GM18951 (cell line): ENCODE data around the gene PTPRA.

ENCODE experiments used
- POLR2A ChIP-seq: IDR thresholded peaks from 4 replicates; pipeline ENCODE4 v1.6.1; 2011; ENCODE audit warnings: mild to moderate bottlenecking; ENCODE audit not compliant: insufficient read length, insufficient read depth; ENCODE audit errors: extremely low read depth
- in situ Hi-C: fragments of 300-500 bp; cut with MboI; formaldehyde crosslinking; loops from one replicate; pipeline ENCODE4 v1.12.0; 2022; ENCODE audit warnings: low sequenced_read_pairs, mixed read lengths, inconsistent platforms; ENCODE audit not compliant: unreplicated experiment

Gene PTPRA

GRCh38 chr20:2907519-2907918 is 34.2 kb downstream of the PTPRA start:
- in situ Hi-C loops: no loop called here
- no peak for TF ChIP-seq POLR2A

GRCh38 chr20:2909953-2910352 is 36.7 kb downstream of the PTPRA start:
- in situ Hi-C loops: no loop called here
- TF ChIP-seq POLR2A: no peak

- TF ChIP-seq POLR2A: no peak
- in situ Hi-C loops: no loop called here
Observed at GRCh38 chr20:2911200-2911599, 37.9 kb downstream of the PTPRA start.

GRCh38 chr20:2914160-2914559 is 40.9 kb downstream of the PTPRA start:
- no peak for TF ChIP-seq POLR2A
- in situ Hi-C loops: no loop called here

- TF ChIP-seq POLR2A: no peak
- in situ Hi-C loops: no loop called here
Observed at GRCh38 chr20:2917266-2917665, 44.0 kb downstream of the PTPRA start.

GRCh38 chr20:2918096-2919049 is 45.1 kb downstream of the PTPRA start:
- no peak for TF ChIP-seq POLR2A
- in situ Hi-C loops: no loop called here

GRCh38 chr20:2919518-2920245 is 46.4 kb downstream of the PTPRA start:
- in situ Hi-C loops: no loop called here
- no peak for TF ChIP-seq POLR2A

- in situ Hi-C loops: no loop called here
Observed at GRCh38 chr20:2920473-2920872, 47.2 kb downstream of the PTPRA start.

GRCh38 chr20:2921506-2921905 is 48.2 kb downstream of the PTPRA start:
- in situ Hi-C loops: no loop called here
- no peak for TF ChIP-seq POLR2A

More at GRCh38 chr20:2920473-2920872, 47.2 kb downstream of the PTPRA start:
- TF ChIP-seq POLR2A: no peak

- in situ Hi-C loops: no loop called here
- TF ChIP-seq POLR2A: no peak
Observed at GRCh38 chr20:2922957-2923356, 49.7 kb downstream of the PTPRA start.

GRCh38 chr20:2930538-2930937 is 57.3 kb downstream of the PTPRA start:
- in situ Hi-C loops: no loop called here
- no peak for TF ChIP-seq POLR2A

- in situ Hi-C loops: no loop called here
- no peak for TF ChIP-seq POLR2A
Observed at GRCh38 chr20:2932498-2932897, 59.2 kb downstream of the PTPRA start.

GRCh38 chr20:2937902-2938301 is 64.6 kb downstream of the PTPRA start:
- no peak for TF ChIP-seq POLR2A
- in situ Hi-C loops: no loop called here

GRCh38 chr20:2942439-2942838 is 69.2 kb downstream of the PTPRA start:
- in situ Hi-C loops: no loop called here
- TF ChIP-seq POLR2A: no peak
